ENCODE results near the gene JPH3.

DNA sequence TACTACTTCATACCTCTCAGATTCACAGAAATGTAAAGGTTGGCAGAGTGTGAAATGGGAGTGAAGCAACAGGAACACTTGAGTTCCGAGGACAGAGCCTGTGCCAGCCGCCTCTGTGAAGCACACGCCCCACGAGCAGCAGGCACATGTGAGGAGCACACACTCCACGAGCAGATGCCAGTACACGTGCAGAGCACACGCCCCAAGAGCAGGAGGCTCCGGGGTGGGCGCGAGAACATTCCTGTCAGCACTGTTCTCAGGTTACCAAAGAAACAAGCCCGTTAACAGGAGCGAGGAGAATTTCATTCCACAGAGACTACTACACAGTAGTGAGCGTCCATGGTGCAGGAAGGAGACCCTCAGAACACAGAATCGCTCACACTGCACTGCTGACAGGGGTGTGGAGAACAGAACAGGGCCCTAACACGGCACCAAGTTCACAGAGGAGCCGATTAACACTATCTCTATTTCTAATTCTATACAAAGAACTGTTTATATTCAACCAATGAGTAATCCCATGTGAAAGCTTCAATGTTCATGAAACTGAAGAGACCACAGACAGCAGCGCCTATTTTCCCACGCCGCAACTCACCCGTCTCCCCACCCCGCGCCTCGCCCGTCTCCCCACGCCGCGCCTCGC is 123.4 kb downstream of the JPH3 start:
- TF ChIP-seq POLR2A (IDR thresholded peaks at IDR 0.05), result no peak
- TF ChIP-seq, protein P1, sequence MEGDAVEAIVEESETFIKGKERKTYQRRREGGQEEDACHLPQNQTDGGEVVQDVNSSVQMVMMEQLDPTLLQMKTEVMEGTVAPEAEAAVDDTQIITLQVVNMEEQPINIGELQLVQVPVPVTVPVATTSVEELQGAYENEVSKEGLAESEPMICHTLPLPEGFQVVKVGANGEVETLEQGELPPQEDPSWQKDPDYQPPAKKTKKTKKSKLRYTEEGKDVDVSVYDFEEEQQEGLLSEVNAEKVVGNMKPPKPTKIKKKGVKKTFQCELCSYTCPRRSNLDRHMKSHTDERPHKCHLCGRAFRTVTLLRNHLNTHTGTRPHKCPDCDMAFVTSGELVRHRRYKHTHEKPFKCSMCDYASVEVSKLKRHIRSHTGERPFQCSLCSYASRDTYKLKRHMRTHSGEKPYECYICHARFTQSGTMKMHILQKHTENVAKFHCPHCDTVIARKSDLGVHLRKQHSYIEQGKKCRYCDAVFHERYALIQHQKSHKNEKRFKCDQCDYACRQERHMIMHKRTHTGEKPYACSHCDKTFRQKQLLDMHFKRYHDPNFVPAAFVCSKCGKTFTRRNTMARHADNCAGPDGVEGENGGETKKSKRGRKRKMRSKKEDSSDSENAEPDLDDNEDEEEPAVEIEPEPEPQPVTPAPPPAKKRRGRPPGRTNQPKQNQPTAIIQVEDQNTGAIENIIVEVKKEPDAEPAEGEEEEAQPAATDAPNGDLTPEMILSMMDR (IDR thresholded peaks at IDR 0.05), result no peak
